WI38 (cell line): ENCODE measurements around the gene MSANTD1.

ENCODE experiments used
- H3K4me3 ChIP-seq: 2 replicates; pipeline ENCODE4 v1.5.1; 2011; ENCODE audit warnings: low read depth, mild to moderate bottlenecking, control low read depth, low read length
- TF ChIP-seq, protein P1 (sequence below): IDR thresholded peaks from 2 replicates; pipeline ENCODE4 v1.5.1; 2012; ENCODE audit warnings: low read depth, mild to moderate bottlenecking, control low read depth, low read length

The MSANTD1 gene

DNA sequence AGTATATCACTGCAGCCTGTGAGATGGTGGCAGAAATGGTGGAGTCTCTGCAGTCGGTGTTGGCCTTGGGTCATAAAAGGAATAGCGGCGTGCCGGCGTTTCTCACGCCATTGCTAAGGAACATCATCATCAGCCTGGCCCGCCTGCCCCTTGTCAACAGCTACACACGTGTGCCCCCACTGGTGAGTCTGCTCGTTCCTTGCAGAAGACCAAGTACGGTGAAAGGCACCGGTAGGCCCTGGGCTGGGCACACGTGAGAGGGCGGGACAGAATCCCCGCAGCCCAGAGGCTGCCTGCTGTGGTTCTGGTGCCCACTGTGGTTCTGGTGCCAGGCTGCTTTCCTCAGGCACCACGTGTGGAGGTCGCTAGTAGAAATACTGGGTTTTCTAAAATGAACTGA lies 31.2 kb upstream of the MSANTD1 start:
- no peak overlapping the region for H3K4me3 ChIP-seq
- TF ChIP-seq, protein P1, sequence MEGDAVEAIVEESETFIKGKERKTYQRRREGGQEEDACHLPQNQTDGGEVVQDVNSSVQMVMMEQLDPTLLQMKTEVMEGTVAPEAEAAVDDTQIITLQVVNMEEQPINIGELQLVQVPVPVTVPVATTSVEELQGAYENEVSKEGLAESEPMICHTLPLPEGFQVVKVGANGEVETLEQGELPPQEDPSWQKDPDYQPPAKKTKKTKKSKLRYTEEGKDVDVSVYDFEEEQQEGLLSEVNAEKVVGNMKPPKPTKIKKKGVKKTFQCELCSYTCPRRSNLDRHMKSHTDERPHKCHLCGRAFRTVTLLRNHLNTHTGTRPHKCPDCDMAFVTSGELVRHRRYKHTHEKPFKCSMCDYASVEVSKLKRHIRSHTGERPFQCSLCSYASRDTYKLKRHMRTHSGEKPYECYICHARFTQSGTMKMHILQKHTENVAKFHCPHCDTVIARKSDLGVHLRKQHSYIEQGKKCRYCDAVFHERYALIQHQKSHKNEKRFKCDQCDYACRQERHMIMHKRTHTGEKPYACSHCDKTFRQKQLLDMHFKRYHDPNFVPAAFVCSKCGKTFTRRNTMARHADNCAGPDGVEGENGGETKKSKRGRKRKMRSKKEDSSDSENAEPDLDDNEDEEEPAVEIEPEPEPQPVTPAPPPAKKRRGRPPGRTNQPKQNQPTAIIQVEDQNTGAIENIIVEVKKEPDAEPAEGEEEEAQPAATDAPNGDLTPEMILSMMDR = no peak

GRCh38 chr4:3218824-3219760 lies 29.9 kb upstream of the MSANTD1 start:
- H3K4me3 ChIP-seq = no peak overlapping the region
- TF ChIP-seq, protein P1 = no peak

DNA sequence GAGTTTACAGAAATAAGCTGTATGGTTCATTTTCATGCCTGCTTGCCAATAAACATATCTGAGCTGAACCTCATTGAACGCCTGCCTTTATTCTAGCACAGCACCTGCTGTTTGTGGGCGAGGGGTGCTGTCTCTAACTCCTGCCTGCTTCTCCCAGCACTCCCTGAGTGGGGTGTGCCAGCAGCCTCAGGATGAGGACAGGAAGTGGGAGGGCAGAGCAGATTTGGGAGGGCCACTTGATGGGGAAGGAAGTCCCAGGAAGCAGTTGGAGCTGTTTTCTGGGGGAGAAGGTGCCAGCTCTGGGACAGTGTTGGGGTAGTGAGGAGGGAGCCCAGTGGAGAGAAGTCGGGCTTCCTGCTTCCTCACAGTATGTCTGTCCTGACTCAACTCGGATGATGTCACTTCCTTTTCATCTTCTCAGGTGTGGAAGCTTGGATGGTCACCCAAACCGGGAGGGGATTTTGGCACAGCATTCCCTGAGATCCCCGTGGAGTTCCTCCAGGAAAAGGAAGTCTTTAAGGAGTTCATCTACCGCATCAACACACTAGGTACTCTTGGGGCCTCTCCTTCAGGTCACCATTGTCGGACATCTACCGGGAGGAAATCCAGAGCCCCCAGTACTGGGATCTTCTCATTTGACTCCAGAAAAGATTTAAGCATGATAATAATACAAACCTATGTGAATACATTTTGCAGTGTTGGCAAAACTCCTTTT lies 29.0 kb upstream of the MSANTD1 start:
- TF ChIP-seq, protein P1 = no peak
- H3K4me3 ChIP-seq = no peak overlapping the region

DNA sequence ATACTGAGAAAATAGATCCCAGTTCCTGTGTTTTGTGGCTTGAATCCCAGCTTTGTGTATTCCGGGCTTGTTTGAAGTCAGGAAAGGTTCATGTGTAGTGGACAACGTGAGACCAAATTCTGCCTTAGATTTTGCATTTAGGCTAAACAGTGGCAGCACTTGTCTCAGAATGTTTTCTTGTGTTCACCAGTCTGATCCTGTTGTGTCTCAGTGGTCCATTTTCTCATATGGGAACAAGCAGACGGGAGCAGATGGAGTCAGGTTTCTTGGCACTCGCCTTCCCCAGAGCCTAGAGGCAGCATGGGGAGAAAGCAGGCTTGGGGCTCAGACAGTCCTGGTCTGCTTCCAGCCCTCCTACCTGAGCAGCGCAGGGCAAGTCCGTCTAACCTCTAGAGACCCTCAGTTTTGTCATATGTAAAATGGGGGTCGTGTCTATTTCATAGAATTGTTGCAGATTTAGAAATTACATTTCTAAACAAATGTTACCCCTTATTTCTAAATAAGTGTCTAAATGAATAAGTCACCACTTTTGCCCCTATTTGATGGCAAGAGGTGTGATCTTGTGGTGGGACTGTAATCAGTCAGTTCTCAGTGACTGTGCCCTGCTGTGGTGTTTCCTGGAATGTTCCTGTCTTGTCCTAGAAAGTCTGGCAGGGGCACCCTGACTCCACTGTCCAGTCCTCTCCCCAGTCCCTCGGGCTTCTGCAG lies 28.3 kb upstream of the MSANTD1 start:
- no peak overlapping the region for H3K4me3 ChIP-seq
- TF ChIP-seq, protein P1 = no peak

GRCh38 chr4:3221184-3221494 lies 27.8 kb upstream of the MSANTD1 start:
- TF ChIP-seq, protein P1 = no peak
- no peak overlapping the region for H3K4me3 ChIP-seq

DNA sequence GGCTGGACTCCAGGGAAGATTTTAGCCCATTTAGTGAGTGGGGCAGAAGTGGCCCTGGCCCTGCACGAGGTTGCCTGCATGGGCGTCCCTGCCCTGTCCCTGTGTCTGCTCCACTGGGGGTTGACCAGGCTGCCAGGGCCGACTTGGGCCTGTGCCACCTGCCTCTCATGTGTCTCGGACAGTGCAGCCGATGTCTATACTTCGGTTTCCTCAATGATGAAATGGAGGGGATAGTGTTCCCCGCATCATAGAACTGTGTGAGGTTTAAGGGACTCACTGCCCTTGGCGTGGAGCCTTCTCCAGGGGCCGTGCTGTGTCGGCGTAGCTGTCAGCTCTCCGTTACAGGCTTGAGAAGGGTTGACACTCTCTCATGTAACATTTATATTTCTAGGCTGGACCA lies 27.0 kb upstream of the MSANTD1 start:
- no peak overlapping the region for H3K4me3 ChIP-seq
- TF ChIP-seq, protein P1 = no peak

DNA sequence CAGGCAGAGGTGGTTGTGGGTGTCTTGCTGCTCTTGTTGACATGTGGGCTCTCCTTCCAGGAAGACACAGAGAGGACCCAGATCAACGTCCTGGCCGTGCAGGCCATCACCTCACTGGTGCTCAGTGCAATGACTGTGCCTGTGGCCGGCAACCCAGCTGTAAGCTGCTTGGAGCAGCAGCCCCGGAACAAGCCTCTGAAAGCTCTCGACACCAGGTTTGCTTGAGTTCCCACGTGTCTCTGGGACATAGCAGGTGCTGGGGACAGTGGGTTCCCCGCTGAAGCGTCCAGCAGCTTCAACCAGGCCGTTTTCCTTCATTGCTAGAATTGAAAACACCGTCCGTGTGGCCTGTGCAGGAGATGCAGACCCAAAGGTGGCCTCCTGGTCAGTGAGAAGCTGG lies 25.6 kb upstream of the MSANTD1 start:
- TF ChIP-seq, protein P1 = no peak

More for the DNA sequence above, 25.6 kb upstream of the MSANTD1 start:
- H3K4me3 ChIP-seq = no peak overlapping the region
